ENCODE measurements around the gene GREM2.

- TF ChIP-seq CTCF (IDR thresholded peaks at IDR 0.05) = no peak
- no peak for TF ChIP-seq POLR2AphosphoS5 (IDR thresholded peaks at IDR 0.05)
- no peak for TF ChIP-seq POLR2A (IDR thresholded peaks at IDR 0.05)
These were observed 12.7 kb downstream of the GREM2 start for GRCh38 chr1:240599299-240599698.

Data from upper lobe of left lung (tissue), 4 donors.